K562 (cell line): ENCODE results near the gene TMEM95. TPM values are rescaled to one million over a fixed set of nuclear protein-coding genes. Genes with fewer than 3 reads are reported as not detected.

Source experiments
- CCNT2 ChIP-seq: IDR thresholded peaks from 2 replicates; pipeline ENCODE4 v1.6.1; 2011; ENCODE audit warnings: borderline replicate concordance, low read depth, mild to moderate bottlenecking, moderate library complexity, mixed read lengths, low read length; ENCODE audit not compliant: insufficient read length; ENCODE audit errors: extremely low read depth
- CHD4 ChIP-seq: fragments of 200-600 bp; sonication (generic); IDR thresholded peaks from 3 replicates; pipeline ENCODE4 v1.6.1; 2012; ENCODE audit warnings: low read depth, mild to moderate bottlenecking, mixed read lengths, low read length, inconsistent platforms; ENCODE audit not compliant: insufficient read depth, insufficient replicate concordance, poor library complexity, severe bottlenecking
- NELFE ChIP-seq: IDR thresholded peaks from 2 replicates; pipeline ENCODE4 v1.6.1; 2011; ENCODE audit warnings: mild to moderate bottlenecking; ENCODE audit not compliant: insufficient read depth, insufficient read length
- TBP ChIP-seq: optimal IDR thresholded peaks from 2 replicates; pipeline ENCODE3; 2011; ENCODE audit warnings: low read depth, low read length, improper control_type of control experiment
- ZNF175 ChIP-seq: fragments of 200-800 bp; sonication (Bioruptor generic); IDR thresholded peaks from 2 replicates; pipeline ENCODE4 v1.6.1; 2016; ENCODE audit warnings: low read depth, mild to moderate bottlenecking, missing genetic modification characterization, missing compliant biosample characterization
- ZNF551 ChIP-seq: fragments of 250-450 bp; sonication (Bioruptor Pico); IDR thresholded peaks from 2 replicates; pipeline ENCODE4 v1.5.0; 2021; ENCODE audit warnings: mild to moderate bottlenecking, moderate library complexity
- ZNF592 ChIP-seq: fragments of 450-650 bp; IDR thresholded peaks from 2 replicates; pipeline ENCODE4 v1.6.1; 2017; ENCODE audit warnings: antibody characterized with exemption, mild to moderate bottlenecking
- ZNF639 ChIP-seq, 2 experiments: fragments of 200-800 bp in 1 of 2; sonication (Bioruptor generic) in 1 of 2; sonication (generic) in 1 of 2; formaldehyde crosslinking in 1 of 2; IDR thresholded peaks in 1 of 2; conservative IDR thresholded peaks in 1 of 2; 2 replicates each; pipeline versions ENCODE4 v1.5.0 to v1.6.1; 2016 to 2020; ENCODE audit warnings: missing compliant biosample characterization in 1 of 2, missing genetic modification characterization in 1 of 2, missing genetic modification reagents in 1 of 2
- polyA plus RNA-seq, 8 experiments: library from polyadenylated mRNA; depleted of rRNA in 4 of 8; stranded (reverse) in 5 of 8; unstranded in 3 of 8; fragments of >200 nt; fragmentation: Nextera tagmentation in 2 of 8; fragmentation: Illumina TruSeq in 1 of 8; extraction: Ambion mirVana in 2 of 8; extraction: Trizol in 1 of 8; gene quantifications; 2 replicates each; pipeline versions ENCODE4 v1.2.1 to v1.2.3, GENCODE V29; 2011 to 2014; ENCODE audit warnings: inconsistent platforms in 1 of 8, missing spikeins in 1 of 8
- total RNA-seq, 7 experiments: library from RNA; depleted of rRNA in 6 of 7; stranded (reverse); fragments of >200 nt in 6 of 7; fragmentation: Illumina TruSeq in 2 of 7; extraction: Trizol in 2 of 7; gene quantifications; 2 replicates each; pipeline versions ENCODE4 v1.2.1 to v1.2.3, GENCODE V29; 2011 to 2021; ENCODE audit warnings: low replicate concordance in 1 of 7

The TMEM95 gene
- total and polyA plus RNA-seq, 9 of the 15 experiments (the other 6 are each of a cell fraction or from before 2014, with no cell fraction given): not detected

GRCh38 chr17:7394452-7395191 is 39.7 kb downstream of the TMEM95 start, which contains the start of gene PLSCR3 (continued):
- TF ChIP-seq ZNF175: no peak
- TF ChIP-seq ZNF639 (CRISPR knock-in tag; conservative IDR thresholded peaks at IDR 0.05 in 1 of 2, IDR thresholded peaks at IDR 0.05 in 1 of 2): peak in 1 of 2 experiments; percentile 67; a peak in 1 of 4 replicates
- peak; percentile 53 for TF ChIP-seq CCNT2
- peak; percentile 6 for TF ChIP-seq TBP
- TF ChIP-seq ZNF592: peak; percentile 84
- no peak for TF ChIP-seq CHD4
- TF ChIP-seq NELFE: no peak
- no peak for TF ChIP-seq ZNF551 (CRISPR knock-in tag)
